IPS-18a (cell line): ENCODE measurements around the gene VASH2.

Experiments
- H3K27ac ChIP-seq: one replicate; pipeline ENCODE4 v1.5.1; 2013; ENCODE audit warnings: low read length
- H3K27me3 ChIP-seq: one replicate; pipeline ENCODE4 v1.6.1; 2013; ENCODE audit warnings: mild to moderate bottlenecking, low read length; ENCODE audit not compliant: control insufficient read depth, insufficient read depth
- H3K36me3 ChIP-seq: one replicate; pipeline ENCODE4 v1.6.1; 2013; ENCODE audit warnings: low read depth, low read length; ENCODE audit not compliant: control insufficient read depth
- H3K4me1 ChIP-seq: one replicate; pipeline ENCODE4 v1.6.1; 2013; ENCODE audit warnings: low read depth, low read length; ENCODE audit not compliant: control insufficient read depth
- H3K4me3 ChIP-seq: one replicate; pipeline ENCODE4 v1.5.1; 2013; ENCODE audit warnings: low read length
- H3K9ac ChIP-seq: one replicate; pipeline ENCODE4 v1.6.1; 2013; ENCODE audit warnings: mild to moderate bottlenecking, low read length, moderate library complexity
- H3K9me3 ChIP-seq: one replicate; pipeline ENCODE4 v1.6.1; 2013; ENCODE audit warnings: low read depth, low read length; ENCODE audit not compliant: control insufficient read depth

The VASH2 gene

DNA sequence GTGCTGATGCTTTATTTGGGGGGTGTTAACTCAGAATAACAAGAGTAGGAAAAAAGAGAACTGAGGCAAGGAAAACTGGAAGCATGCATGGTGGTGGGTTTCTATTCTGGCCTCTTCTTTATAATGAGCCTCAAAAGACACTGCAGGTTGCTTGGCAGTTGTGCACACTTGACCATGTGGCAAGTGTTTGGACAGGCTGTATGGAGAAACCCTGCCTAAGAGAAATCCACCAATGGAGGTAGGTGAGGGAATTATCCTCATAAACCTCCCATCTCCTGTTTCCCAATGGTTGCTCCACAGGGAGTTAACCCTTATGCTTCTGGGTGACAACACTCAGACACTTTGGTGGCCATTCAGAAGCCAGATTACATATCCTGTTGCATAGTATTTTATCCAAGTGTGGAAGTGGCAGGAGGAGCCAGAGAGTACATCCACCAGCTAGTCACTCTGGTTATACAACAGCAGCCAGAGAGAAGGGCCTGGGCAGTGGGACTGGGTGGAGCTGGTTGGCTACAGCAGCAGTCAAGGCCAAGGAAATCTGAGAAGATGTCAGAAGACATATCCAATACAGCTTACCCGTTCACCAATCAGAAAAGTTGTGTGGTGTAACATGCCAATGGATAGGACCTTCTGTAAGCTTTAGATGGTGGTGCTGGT is 16.4 kb upstream of the VASH2 start:
- Histone ChIP-seq H3K27me3 (no peaks in the 10 kb centered on the region), H3K9ac (no peak overlapping the region), H3K27ac (no peak overlapping the region), H3K9me3 (no peaks in the 10 kb centered on the region), H3K36me3 (no peaks in the 10 kb centered on the region), H3K4me1 (peaks cover 14% of the 10 kb centered on the region), H3K4me3 (no peak overlapping the region)

- Histone ChIP-seq H3K9me3 (no peaks in the 10 kb centered on the region), H3K4me1 (peaks cover 9% of the 10 kb centered on the region), H3K36me3 (no peaks in the 10 kb centered on the region), H3K27me3 (no peaks in the 10 kb centered on the region), H3K4me3 (no peak overlapping the region), H3K27ac (no peak overlapping the region), H3K9ac (no peak overlapping the region)
Observed at GRCh38 chr1:212935387-212935981, 14.9 kb upstream of the VASH2 start.

- no peaks in the 10 kb centered on the region for H3K9me3 ChIP-seq
Observed at GRCh38 chr1:212937034-212937433, 13.3 kb upstream of the VASH2 start.

GRCh38 chr1:212938846-212939245 is 11.5 kb upstream of the VASH2 start:
- Histone ChIP-seq H3K4me3 (no peak overlapping the region), H3K27me3 (no peaks in the 10 kb centered on the region), H3K9ac (no peak overlapping the region), H3K4me1 (peaks cover 4% of the 10 kb centered on the region), H3K9me3 (no peaks in the 10 kb centered on the region), H3K27ac (no peak overlapping the region), H3K36me3 (no peaks in the 10 kb centered on the region)

More at GRCh38 chr1:212937034-212937433, 13.3 kb upstream of the VASH2 start:
- no peak overlapping the region for H3K4me3 ChIP-seq
- H3K27ac ChIP-seq = no peak overlapping the region
- no peaks in the 10 kb centered on the region for H3K27me3 ChIP-seq
- no peak overlapping the region for H3K9ac ChIP-seq
- H3K36me3 ChIP-seq = no peaks in the 10 kb centered on the region
- peaks cover 9% of the 10 kb centered on the region for H3K4me1 ChIP-seq

DNA sequence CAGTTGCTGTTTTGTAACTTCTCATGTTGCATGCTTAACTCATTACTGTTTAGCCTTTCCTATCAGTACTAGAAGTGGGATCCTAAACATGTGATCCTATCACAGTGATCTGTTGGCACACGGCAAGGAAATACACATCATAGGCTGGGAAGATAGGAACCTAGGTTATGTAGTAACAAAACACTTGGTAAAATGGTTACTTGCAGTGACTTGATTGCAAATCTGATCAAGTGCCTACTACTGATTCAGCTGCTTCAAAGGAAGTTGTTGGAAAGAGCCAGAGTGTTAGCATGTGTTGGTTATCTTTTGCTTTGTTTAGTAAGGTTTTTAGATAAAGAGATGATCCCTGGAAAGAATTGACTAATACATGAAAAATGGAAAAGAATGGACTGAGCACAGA is 8.9 kb upstream of the VASH2 start:
- Histone ChIP-seq H3K4me1 (peaks cover 3% of the 10 kb centered on the region), H3K27ac (no peak overlapping the region), H3K27me3 (no peaks in the 10 kb centered on the region)

DNA sequence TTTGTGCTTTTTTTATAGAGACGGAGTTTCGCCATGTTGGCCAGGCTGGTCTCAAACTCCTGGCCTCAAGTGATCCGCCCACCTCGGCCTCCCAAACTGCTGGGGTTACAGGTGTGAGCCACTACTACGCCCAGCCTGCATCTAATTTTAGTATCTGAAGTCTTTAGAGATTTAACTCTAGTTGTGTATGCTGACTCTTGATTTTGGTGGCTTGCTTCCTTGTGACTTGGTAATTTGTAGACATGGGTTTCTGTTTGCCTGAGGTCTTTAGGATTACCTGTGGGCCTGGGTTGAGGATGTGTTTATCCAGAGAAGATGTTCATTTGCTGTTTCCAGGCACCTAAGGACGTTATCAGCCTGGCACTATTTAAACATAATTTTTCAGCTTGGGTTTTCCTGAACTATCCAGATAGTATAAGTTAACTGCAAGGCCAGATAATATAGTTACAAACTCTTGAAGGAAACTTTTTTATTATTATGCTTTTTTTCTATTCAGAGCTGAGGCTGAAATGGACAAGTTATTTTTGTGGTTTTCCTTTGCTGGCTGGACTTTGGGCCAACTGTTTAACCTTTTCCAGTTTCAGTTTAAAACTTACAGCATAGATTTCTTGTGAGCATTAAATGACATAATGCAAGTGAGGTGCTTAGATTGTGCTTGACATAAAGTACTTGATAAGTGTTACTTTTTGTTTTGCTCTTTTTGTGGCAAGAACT is 7.5 kb upstream of the VASH2 start:
- peaks cover 6% of the 10 kb centered on the region for H3K4me1 ChIP-seq
- H3K36me3 ChIP-seq = no peaks in the 10 kb centered on the region
- H3K27me3 ChIP-seq = no peaks in the 10 kb centered on the region
- H3K4me3 ChIP-seq = no peak overlapping the region
- H3K9me3 ChIP-seq = no peaks in the 10 kb centered on the region
- no peak overlapping the region for H3K27ac ChIP-seq
- H3K9ac ChIP-seq = no peak overlapping the region

More for the DNA sequence above, 8.9 kb upstream of the VASH2 start:
- Histone ChIP-seq H3K36me3 (no peaks in the 10 kb centered on the region), H3K4me3 (no peak overlapping the region), H3K9ac (no peak overlapping the region), H3K9me3 (no peaks in the 10 kb centered on the region)

GRCh38 chr1:212943393-212943710 is 7.0 kb upstream of the VASH2 start:
- Histone ChIP-seq H3K4me3 (no peak overlapping the region), H3K36me3 (no peaks in the 10 kb centered on the region), H3K27me3 (no peaks in the 10 kb centered on the region), H3K9me3 (no peaks in the 10 kb centered on the region), H3K4me1 (peaks cover 6% of the 10 kb centered on the region), H3K27ac (no peak overlapping the region), H3K9ac (no peak overlapping the region)

DNA sequence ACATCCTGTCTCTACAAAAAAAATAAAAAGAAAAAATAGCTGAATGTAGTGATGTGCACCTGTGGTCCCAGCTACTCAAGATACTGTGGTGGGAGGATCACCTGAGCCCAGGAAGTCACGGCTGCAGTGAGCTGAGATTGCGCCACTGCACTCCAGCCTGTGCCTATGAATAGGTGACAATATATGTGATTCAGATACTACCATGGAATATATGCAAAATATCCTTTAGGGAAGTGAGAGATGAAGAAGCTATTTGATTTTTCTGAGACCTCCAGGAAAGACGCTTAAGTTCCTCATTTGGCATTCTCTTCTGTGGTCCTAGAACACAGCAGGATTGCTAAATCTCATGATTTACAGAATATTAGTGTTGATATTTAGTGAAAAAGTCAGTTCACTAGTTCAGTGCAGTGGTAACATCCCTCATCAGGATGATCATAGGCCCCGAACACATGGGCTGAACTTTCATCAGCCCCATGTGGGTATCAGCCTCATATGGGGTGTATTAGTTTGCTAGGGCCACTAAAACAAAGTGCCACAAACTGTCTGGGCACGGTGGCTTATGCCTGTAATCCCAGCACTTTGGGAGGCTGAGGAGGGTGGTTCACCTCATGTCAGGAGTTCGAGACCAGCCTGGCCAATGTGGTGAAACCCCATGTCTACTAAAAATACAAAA is 6.0 kb upstream of the VASH2 start:
- peaks cover 6% of the 10 kb centered on the region for H3K4me1 ChIP-seq
- no peak overlapping the region for H3K4me3 ChIP-seq
- no peak overlapping the region for H3K9ac ChIP-seq
- H3K27ac ChIP-seq = no peak overlapping the region
- peaks cover 8% of the 10 kb centered on the region for H3K27me3 ChIP-seq
- H3K36me3 ChIP-seq = no peaks in the 10 kb centered on the region
- H3K9me3 ChIP-seq = no peaks in the 10 kb centered on the region

DNA sequence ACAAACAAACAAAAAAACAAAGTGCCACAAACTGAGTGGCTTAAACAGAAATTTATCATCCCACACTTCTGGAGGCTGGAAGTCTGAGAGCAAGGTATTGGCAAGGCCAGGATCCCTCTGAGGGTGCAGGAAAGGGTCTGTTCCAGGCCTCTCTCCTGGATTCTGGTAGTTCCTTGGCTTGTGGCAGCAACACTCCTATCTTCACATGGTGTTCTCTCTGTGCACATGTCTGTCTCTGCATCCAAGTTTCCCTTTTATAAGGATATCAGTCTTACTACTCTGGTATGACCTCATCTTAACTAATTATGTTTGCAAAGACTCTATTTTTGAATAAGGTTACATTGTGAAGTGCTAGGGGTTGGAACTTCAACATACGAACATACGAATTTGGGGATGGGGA is 5.3 kb upstream of the VASH2 start:
- Histone ChIP-seq H3K27me3 (peaks cover 14% of the 10 kb centered on the region), H3K9ac (no peak overlapping the region), H3K4me1 (peaks cover 6% of the 10 kb centered on the region), H3K4me3 (no peak overlapping the region), H3K36me3 (no peaks in the 10 kb centered on the region), H3K27ac (no peak overlapping the region), H3K9me3 (no peaks in the 10 kb centered on the region)

DNA sequence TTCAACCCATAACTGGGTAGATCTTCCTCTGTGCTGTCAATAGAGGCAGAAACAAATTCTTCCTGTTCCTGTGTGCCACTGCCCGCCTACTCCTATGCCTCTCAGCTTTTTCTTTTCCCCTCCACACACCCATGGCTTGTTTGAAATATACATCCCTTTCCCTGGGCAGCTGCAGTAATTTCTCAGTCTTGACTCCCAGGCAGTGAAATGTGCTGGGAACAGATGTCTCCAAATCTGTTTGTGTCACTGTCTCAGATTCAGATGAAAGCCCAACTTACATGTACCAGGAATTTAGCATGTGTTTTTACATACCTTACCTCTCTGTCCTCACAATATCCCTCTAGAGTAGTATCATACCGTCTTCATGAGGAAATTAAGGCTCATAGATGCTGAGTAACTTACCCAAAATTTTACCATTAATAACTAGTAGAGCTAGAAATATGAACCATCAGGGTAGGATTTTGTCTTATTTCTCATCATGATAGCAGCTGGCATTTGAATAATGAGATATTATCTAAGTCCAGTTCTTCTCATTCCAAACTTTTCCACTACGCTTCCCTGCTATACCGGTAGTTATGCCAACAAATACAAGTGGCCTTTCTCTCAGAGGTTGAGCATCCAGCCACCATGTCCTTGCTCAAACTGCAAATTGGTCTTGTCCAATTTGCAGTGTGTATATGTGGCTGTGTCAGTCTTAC is 4.7 kb upstream of the VASH2 start:
- Histone ChIP-seq H3K27me3 (peaks cover 14% of the 10 kb centered on the region), H3K4me1 (peaks cover 6% of the 10 kb centered on the region), H3K9ac (no peak overlapping the region), H3K4me3 (no peak overlapping the region), H3K36me3 (no peaks in the 10 kb centered on the region), H3K27ac (no peak overlapping the region), H3K9me3 (no peaks in the 10 kb centered on the region)

- Histone ChIP-seq H3K27ac (no peak overlapping the region), H3K27me3 (peaks cover 14% of the 10 kb centered on the region), H3K4me3 (no peak overlapping the region), H3K9me3 (no peaks in the 10 kb centered on the region), H3K36me3 (no peaks in the 10 kb centered on the region), H3K4me1 (peaks cover 7% of the 10 kb centered on the region), H3K9ac (no peak overlapping the region)
Observed at GRCh38 chr1:212946872-212947271, 3.5 kb upstream of the VASH2 start.
